ENCODE measurements around the gene SRRM4. TPM values are rescaled to one million over a fixed set of nuclear protein-coding genes. Genes with fewer than 3 reads are reported as not detected.

The SRRM4 gene
- total and polyA plus RNA-seq, 10 of the 15 experiments (the other 5 are each of a cell fraction or from before 2014, with no cell fraction given), result under 0.01 to 0.01 TPM; not detected in 8

GRCh38 chr12:119171691-119172425, 190.5 kb downstream of the SRRM4 start (continued):
- TF ChIP-seq SREBF2 (IDR thresholded peaks at IDR 0.05; ENCODE audit: low read length) (no peak), EGR1 (IDR thresholded peaks at IDR 0.05; ENCODE audit: borderline replicate concordance in 1 of 2, low read depth in 2 of 2, low read length in 2 of 2) (no peak)

DNA sequence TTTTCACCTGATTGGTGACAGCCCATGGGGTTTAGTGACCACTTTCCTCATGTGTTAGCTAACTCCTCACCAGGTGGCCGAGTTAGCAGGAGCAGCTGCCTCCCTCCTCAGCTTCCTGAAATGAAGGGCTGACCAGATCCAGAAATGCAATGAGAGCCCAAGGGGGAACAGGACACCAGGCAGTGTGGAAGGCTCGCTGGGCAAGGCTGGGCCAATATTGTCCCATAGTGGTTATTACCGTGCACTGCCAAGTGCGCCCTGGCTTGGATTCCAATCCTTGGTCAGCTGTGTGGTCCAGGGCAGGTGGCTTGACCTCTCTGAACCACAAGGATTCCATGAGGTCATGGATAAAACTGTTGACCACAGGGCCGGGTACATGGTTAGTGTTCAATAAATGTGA, 193.7 kb downstream of the SRRM4 start:
- in situ Hi-C loops (cut with MboI) (no loop called here), intact Hi-C loops (cut with micrococcal nuclease; ENCODE audit: unreplicated experiment) (no loop called here)
- Histone ChIP-seq H3K4me3 (no peak overlapping the region), H3K27ac (ENCODE audit: control insufficient read depth, insufficient read depth) (no peak overlapping the region), H2AFZ (ENCODE audit: control insufficient read depth, low read depth, low read length) (no peak overlapping the region), H4K20me1 (ENCODE audit: control insufficient read depth, insufficient read depth) (no peaks in the 10 kb centered on the region), H3K4me1 (ENCODE audit: control insufficient read depth, insufficient read depth, low read length) (no peaks in the 10 kb centered on the region), H3K4me2 (ENCODE audit: control insufficient read depth, insufficient read depth) (no peak overlapping the region), H3K27me3 (replicated peaks in 1 of 2; ENCODE audit: control insufficient read depth in 2 of 2, insufficient read depth in 2 of 2, low read length in 1 of 2) (peaks cover 0 to 3% of the 10 kb centered on the region in 2 experiments; a peak in 1 of 4 replicates), H3K9me3 (replicated peaks; ENCODE audit: control insufficient read depth, insufficient read depth, low read length) (no peaks in the 10 kb centered on the region), H3K79me2 (ENCODE audit: control insufficient read depth, insufficient read depth, low read length) (no peaks in the 10 kb centered on the region), H3K36me3 (ENCODE audit: control insufficient read depth in 2 of 2, insufficient read depth in 2 of 2, low read length in 1 of 2) (no peaks in the 10 kb centered on the region), H3K9ac (ENCODE audit: control insufficient read depth, insufficient read depth, low read length) (no peak overlapping the region)
- RAD21 ChIA-PET (ENCODE audit: unreplicated experiment), result no interaction called here
- SMC1A ChIA-PET (ENCODE audit: uncharacterized antibody, unreplicated experiment), result no interaction called here
- ATAC-seq, result no peak
- 21% methylated on average over 5 of the region's 5 CpGs for WGBS (ENCODE audit: insufficient coverage, insufficient replicate concordance, low lambda C conversion rate, missing lambda C conversion rate)
- POLR2A ChIA-PET, result no interaction called here
- no TSS peak for BruUV-seq (replicated peaks)
- FAIRE-seq, result no peak
- no peak for DNase-seq (ENCODE audit: low read depth, low spot score)
- CTCF ChIA-PET, result no interaction called here
- TF ChIP-seq ZSCAN29 (IDR thresholded peaks at IDR 0.05), result no peak
- no peak for TF ChIP-seq ZBTB40 (IDR thresholded peaks at IDR 0.05; ENCODE audit: borderline replicate concordance)
- no peak for TF ChIP-seq BRCA1 (IDR thresholded peaks at IDR 0.05; ENCODE audit: low read depth, low read length)
- TF ChIP-seq, protein P1, sequence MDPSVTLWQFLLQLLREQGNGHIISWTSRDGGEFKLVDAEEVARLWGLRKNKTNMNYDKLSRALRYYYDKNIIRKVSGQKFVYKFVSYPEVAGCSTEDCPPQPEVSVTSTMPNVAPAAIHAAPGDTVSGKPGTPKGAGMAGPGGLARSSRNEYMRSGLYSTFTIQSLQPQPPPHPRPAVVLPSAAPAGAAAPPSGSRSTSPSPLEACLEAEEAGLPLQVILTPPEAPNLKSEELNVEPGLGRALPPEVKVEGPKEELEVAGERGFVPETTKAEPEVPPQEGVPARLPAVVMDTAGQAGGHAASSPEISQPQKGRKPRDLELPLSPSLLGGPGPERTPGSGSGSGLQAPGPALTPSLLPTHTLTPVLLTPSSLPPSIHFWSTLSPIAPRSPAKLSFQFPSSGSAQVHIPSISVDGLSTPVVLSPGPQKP (IDR thresholded peaks at IDR 0.05; ENCODE audit: low read depth, low read length), result no peak
